IMR-90 (cell line): Measurements from ENCODE around the gene FAHD1.

Experiments used
- CEBPB ChIP-seq: IDR thresholded peaks from 2 replicates; pipeline ENCODE4 v1.6.1; 2012; ENCODE audit warnings: low read depth, low read length, improper control_type of control experiment
- CHD1 ChIP-seq: IDR thresholded peaks from 2 replicates; pipeline ENCODE4 v1.6.1; 2012; ENCODE audit warnings: low read depth, low read length, improper control_type of control experiment
- CTCF ChIP-seq: conservative IDR thresholded peaks from 2 replicates; pipeline ENCODE4 v1.5.1; 2012; ENCODE audit warnings: mild to moderate bottlenecking, low read depth, low read length, improper control_type of control experiment
- MAFK ChIP-seq: IDR thresholded peaks from 2 replicates; pipeline ENCODE4 v1.6.1; 2012; ENCODE audit warnings: low read depth, low read length, improper control_type of control experiment
- NFE2L2 ChIP-seq: fragments of 150-350 bp; IDR thresholded peaks from 2 replicates; pipeline ENCODE4 v1.6.1; 2016; ENCODE audit warnings: low read depth, mild to moderate bottlenecking, low read length
- POLR2A ChIP-seq: IDR thresholded peaks from 2 replicates; pipeline ENCODE4 v1.6.1; 2012; ENCODE audit warnings: mild to moderate bottlenecking, low read depth, low read length
- RAD21 ChIP-seq: IDR thresholded peaks from 2 replicates; pipeline ENCODE4 v1.6.1; 2012; ENCODE audit warnings: low read length, improper control_type of control experiment
- RCOR1 ChIP-seq: IDR thresholded peaks from 2 replicates; pipeline ENCODE4 v1.6.1; 2012; ENCODE audit warnings: mild to moderate bottlenecking, low read length, improper control_type of control experiment; ENCODE audit not compliant: insufficient replicate concordance
- TF ChIP-seq, protein P1 (sequence below): fragments of 150-350 bp; IDR thresholded peaks from 2 replicates; pipeline ENCODE4 v1.6.1; 2017; ENCODE audit warnings: mild to moderate bottlenecking, antibody characterized with exemption, low read length, low read depth

DNA sequence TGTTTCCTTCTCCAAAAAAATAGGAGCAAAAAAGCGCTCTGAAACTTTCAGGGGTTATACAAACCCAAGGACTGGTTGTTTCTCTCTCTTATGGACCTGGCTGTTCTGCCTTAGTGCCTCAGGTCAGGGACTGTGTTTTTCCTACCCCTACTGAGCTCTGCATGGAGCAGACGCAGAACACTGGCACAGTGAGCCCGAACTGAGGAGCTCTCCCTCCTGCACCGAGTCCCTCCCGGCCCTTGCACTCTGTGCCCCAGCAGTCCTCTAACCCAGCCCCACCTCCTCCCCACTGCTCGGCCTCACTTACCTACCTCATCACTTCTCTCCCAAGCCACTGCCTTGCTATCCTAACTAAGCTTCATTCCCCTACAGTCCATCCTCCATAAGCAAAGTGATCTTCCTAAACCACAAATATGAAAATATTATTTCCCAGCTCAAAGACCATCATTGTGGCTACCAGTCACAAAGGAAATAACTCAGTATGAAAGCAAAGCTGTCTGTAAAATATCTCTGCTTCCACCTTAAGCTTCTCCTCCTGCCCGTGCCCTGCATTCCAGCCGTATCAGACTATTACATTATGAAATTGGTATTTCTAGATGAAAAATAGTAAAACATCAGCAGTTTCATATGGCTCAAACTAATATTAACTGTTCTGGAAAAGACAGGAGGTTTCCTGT lies 31.3 kb downstream of the FAHD1 start:
- TF ChIP-seq POLR2A = no peak
- TF ChIP-seq RAD21 = no peak
- no peak for TF ChIP-seq CTCF
- no peak for TF ChIP-seq CEBPB
- TF ChIP-seq, protein P1, sequence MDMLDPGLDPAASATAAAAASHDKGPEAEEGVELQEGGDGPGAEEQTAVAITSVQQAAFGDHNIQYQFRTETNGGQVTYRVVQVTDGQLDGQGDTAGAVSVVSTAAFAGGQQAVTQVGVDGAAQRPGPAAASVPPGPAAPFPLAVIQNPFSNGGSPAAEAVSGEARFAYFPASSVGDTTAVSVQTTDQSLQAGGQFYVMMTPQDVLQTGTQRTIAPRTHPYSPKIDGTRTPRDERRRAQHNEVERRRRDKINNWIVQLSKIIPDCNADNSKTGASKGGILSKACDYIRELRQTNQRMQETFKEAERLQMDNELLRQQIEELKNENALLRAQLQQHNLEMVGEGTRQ = no peak
- TF ChIP-seq CHD1 = no peak
- no peak for TF ChIP-seq NFE2L2
- TF ChIP-seq RCOR1 = no peak
- no peak for TF ChIP-seq MAFK
